ENCODE data around the gene KRT76.

The KRT76 gene

DNA sequence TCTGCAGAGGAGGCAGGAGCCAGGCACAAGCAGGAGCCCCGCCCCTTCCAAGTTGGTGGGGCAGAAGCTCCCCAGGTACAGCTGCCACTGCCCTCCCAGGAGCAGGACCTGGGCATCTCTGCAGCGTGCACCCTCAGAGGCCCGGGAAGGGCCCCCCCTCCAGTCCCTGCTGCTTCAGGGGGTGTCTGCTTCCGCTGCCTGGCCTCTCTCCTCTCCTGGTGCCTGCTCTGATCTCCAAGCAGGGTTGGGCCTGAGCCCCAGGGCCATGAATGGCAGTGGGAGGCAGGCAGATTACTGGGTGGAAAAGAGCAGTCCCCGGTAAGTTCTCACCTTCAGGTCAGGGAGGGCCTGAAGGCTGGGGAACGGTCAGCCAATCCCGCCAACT, 35.0 kb downstream of the KRT76 start:
- DNase-seq (ENCODE audit: extremely low read depth in 1 of 2, low read depth in 1 of 2): no peak

GRCh38 chr12:52741375-52742195, 35.6 kb downstream of the KRT76 start:
- peak; percentile 15 to 47 for DNase-seq (ENCODE audit: extremely low read depth in 1 of 2, low read depth in 1 of 2)

GRCh38 chr12:52740584-52740983, 36.6 kb downstream of the KRT76 start:
- DNase-seq (ENCODE audit: extremely low read depth in 1 of 2, low read depth in 1 of 2): no peak

DNA sequence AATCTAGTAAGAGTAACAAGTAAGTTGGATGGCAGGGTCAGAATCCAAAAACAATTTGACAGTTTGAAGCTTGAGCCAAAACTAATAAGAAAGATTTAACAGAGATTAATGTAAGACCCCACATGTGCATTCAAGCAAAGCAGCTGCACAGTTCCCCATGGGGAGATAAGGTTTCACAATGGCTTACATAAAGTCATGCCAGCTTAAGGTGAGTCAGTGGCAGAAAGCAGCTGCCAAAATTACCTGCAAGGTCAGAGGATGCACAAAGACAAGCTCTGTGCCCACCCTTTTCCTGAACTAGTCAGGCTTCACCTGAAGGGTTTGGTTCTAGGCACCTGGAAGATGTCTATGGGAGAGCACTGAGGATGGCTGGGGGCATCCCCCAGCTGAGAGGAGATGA, 37.2 kb downstream of the KRT76 start:
- no peak for DNase-seq (ENCODE audit: extremely low read depth in 1 of 2, low read depth in 1 of 2)

DNA sequence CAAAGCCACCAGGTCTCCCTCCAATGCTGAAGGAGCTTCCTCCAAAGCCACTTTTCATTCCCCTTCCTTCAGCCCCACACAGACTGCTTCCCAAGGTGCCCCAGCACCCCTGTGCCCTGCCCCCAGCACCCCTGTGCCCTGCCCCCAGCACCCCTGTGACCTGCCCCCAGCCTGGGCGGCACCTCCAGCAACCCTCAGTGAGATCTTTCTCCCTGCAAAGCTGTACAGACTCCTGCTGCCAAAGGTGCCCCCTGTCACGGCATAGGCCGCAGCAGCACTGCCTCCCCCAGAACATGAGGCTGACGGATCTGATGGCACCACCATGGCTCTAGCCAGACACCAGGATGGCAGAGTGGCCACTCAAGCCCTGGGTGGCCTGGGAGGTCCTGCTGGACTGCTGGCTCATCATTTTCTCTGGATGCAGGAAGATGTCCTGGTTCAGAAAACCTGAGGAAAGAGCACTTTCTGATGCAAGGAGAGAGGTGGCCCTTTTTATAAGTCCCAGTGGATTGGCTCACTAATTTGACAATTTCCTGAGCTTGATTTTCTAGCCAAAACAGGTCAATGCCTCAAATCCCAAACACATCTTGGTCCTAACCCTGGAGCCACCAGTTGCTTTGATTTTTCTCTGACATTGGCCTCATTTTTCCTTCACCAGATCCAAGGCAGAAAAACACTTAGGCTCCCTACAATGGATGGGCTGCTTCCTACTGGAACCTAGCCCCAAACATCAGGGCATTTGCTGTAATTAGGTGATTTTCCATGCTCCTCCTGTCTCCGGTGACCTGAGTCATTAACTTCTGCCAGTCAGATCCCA, 41.1 kb downstream of the KRT76 start:
- DNase-seq (ENCODE audit: extremely low read depth in 1 of 2, low read depth in 1 of 2): no peak

- DNase-seq (ENCODE audit: extremely low read depth in 1 of 2, low read depth in 1 of 2): no peak
These were observed 42.0 kb downstream of the KRT76 start for GRCh38 chr12:52735106-52735505.

DNA sequence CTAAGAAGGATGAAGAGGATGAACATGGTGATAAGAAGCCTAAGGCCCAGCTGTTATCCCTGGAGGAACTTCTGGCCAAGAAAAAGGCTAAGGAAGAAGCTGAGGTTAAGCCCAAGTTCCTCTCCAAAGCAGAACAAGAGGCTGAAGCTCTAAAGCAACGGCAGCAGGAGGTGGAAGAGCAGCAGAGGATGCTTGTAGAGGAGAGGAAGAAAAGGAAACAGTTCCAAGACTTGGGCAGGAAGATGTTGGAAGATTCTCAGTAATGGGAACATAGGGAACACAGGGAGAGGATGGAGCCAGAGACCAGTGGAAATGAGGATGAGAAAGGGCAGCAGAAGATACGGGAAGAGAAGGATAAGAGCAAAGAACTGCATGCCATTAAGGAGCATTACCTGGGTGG, 46.4 kb downstream of the KRT76 start:
- DNase-seq (ENCODE audit: extremely low read depth in 1 of 2, low read depth in 1 of 2): no peak

GRCh38 chr12:52730383-52730782, 46.8 kb downstream of the KRT76 start:
- DNase-seq (ENCODE audit: extremely low read depth in 1 of 2, low read depth in 1 of 2): no peak

GRCh38 chr12:52729147-52729546, 48.0 kb downstream of the KRT76 start:
- DNase-seq (ENCODE audit: extremely low read depth in 1 of 2, low read depth in 1 of 2): no peak

GRCh38 chr12:52728374-52728773, 48.8 kb downstream of the KRT76 start:
- no peak for DNase-seq (ENCODE audit: extremely low read depth in 1 of 2, low read depth in 1 of 2)

DNA sequence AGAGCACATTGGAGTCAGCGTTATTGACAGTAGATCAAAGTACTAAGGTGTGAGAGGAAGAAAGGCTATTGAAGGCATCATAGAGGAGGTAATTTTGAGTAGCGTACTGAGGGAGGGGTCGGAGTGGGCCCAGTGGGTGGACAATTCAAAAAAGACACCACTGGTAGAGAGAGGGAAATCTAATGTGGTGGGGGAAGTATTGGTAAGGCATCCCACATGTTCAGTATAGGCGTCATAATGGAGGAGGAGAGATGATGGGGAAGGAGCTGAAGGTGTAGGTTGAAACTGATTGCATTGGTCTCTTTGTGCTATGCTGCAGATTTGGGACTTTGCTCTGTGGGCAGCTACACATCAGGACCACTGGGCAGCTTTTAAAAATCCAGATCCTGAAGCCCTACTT, 50.1 kb downstream of the KRT76 start:
- DNase-seq (ENCODE audit: extremely low read depth in 1 of 2, low read depth in 1 of 2): no peak

GRCh38 chr12:52726451-52726850, 50.7 kb downstream of the KRT76 start:
- DNase-seq (ENCODE audit: extremely low read depth in 1 of 2, low read depth in 1 of 2): no peak

DNA sequence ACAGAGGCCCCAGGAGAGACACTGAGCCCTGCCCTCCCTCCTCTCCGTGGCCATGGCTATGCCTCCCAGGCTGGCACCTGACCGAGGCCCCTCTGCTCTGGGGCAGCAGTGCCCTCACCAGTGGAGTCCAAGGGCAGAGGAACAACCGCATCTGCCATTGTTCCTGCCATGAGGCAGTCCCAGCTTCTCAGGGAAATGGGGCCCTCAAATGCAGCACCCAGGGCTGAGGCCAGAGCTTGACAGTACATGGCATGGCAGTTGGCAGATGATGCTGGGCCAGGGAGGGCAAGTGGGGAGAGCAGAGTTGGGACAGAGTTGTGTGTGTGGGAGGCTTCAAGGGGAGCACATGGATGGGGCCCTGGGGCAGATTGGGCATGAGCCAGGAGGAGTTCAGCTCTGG, 52.8 kb downstream of the KRT76 start:
- DNase-seq (ENCODE audit: extremely low read depth in 1 of 2, low read depth in 1 of 2): no peak

- DNase-seq (ENCODE audit: extremely low read depth in 1 of 2, low read depth in 1 of 2): no peak
These were observed 54.5 kb downstream of the KRT76 start for GRCh38 chr12:52722680-52723079.

DNA sequence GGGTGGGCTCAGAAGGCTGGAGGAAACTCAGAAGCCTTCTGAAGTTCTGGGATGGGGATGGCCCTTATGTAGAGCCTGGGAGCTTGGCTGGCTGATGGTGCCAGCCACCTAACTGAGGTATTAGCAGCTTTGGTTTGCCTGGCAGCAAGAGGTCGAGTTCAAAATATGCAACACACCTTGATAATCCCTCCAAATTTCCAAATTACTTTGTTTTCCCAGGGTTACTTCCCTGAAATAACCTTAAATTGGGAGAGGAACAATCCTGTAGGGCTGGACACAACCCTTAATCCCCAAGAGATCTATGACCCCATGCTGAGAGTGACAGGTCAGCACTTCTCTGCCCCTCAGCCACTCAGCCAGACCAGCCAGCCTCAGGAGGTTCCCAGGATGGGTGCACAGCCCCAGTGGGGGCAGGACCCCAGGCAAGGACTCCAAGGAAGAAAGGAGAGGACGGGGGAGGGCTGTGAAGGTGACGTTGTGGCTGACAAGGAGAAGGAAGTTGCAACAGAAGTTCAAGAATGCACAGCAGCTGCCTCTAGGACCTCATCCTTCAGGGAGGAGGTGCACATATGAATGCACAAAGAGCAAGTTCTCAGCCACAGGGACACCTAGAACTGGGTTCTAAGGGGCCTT, 55.2 kb downstream of the KRT76 start:
- DNase-seq (ENCODE audit: extremely low read depth in 1 of 2, low read depth in 1 of 2): no peak

DNA sequence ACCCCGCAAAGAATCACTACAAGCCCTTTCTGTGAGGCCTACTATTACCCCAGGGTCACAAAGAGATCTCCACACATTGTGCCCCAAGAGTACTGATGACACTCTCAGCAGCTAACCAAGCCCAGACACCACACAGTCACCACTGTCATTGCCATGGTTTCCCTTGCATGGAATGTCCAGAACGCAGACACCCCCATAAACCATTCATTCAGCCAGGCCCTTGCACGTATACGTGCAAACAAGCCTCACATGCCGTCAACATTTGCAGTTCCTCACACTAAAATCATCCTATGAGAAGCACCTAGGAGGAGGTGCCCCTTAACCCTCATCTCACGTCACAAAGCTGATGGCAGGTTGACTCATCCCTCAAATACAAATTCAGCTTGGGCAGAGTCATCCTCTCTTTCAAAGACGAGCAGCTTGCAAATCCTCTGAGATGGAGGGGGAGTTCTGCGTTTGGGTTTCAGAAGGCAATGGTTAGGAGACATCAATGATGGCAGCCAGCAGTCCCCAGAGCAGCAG, 56.7 kb downstream of the KRT76 start:
- no peak for DNase-seq (ENCODE audit: extremely low read depth in 1 of 2, low read depth in 1 of 2)

Measured in activated CD8-positive, alpha-beta memory T cell treated with anti-CD3 and anti-CD28 coated beads for 1 hour (primary cell).